Smooth muscle cell (in vitro differentiated cells): ENCODE results near the gene RHBDL1. TPM values are rescaled to one million over a fixed set of nuclear protein-coding genes. Genes with fewer than 3 reads are reported as not detected.

ENCODE experiments used
- DNase-seq: peaks from one replicate; lab custom pipeline; 2025; ENCODE audit not compliant: unreplicated experiment; lab: John Stamatoyannopoulos, UW
- H2AFZ ChIP-seq: fragments of 200-600 bp; sonication (generic); 2 replicates; pipeline ENCODE4 v1.6.0; 2016; ENCODE audit warnings: antibody characterized with exemption, low read depth, mild to moderate bottlenecking
- H3F3A ChIP-seq: fragments of 200-600 bp; sonication (generic); 2 replicates; pipeline ENCODE4 v1.6.0; 2017; ENCODE audit warnings: antibody characterized with exemption, low read depth
- H3K27ac ChIP-seq: fragments of 200-600 bp; sonication (generic); 2 replicates; pipeline ENCODE4 v1.5.1; 2016; ENCODE audit warnings: low read depth, mild to moderate bottlenecking
- H3K27me3 ChIP-seq: fragments of 200-600 bp; sonication (generic); 2 replicates; pipeline ENCODE4 v1.6.1; 2016; ENCODE audit warnings: low read depth, mild to moderate bottlenecking
- H3K36me3 ChIP-seq: fragments of 200-600 bp; sonication (generic); 2 replicates; pipeline ENCODE4 v1.5.1; 2016; ENCODE audit warnings: low read depth
- H3K4me1 ChIP-seq: fragments of 200-600 bp; sonication (generic); 2 replicates; pipeline ENCODE4 v1.5.1; 2016; ENCODE audit warnings: low read depth
- H3K4me2 ChIP-seq: fragments of 200-600 bp; sonication (generic); 2 replicates; pipeline ENCODE4 v1.6.0; 2016; ENCODE audit warnings: mild to moderate bottlenecking
- H3K4me3 ChIP-seq: fragments of 200-600 bp; sonication (generic); 2 replicates; pipeline ENCODE4 v1.5.1; 2016; ENCODE audit warnings: mild to moderate bottlenecking
- H3K79me2 ChIP-seq: fragments of 200-600 bp; sonication (generic); 2 replicates; pipeline ENCODE4 v1.6.0; 2016; ENCODE audit warnings: low read depth, mild to moderate bottlenecking
- H3K9ac ChIP-seq: fragments of 200-600 bp; sonication (generic); 2 replicates; pipeline ENCODE4 v1.6.0; 2016; ENCODE audit warnings: low read depth
- H3K9me3 ChIP-seq: fragments of 200-600 bp; sonication (generic); replicated peaks from 2 replicates; pipeline ENCODE4 v1.5.1; 2016; ENCODE audit warnings: low read depth
- H4K20me1 ChIP-seq: fragments of 200-600 bp; sonication (generic); 2 replicates; pipeline ENCODE4 v1.6.0; 2016; ENCODE audit warnings: low read depth
- CTCF ChIP-seq: fragments of 200-600 bp; sonication (generic); IDR thresholded peaks from 2 replicates; pipeline ENCODE4 v1.5.1; 2017; ENCODE audit warnings: borderline replicate concordance, mild to moderate bottlenecking, antibody characterized with exemption; ENCODE audit not compliant: insufficient read depth, poor library complexity, severe bottlenecking
- WGBS: methylation state at CpG from one replicate; pipeline ENCODE4 v1.1.7; 2016; ENCODE audit warnings: low lambda C conversion rate; 5-methylcytosine and 5-hydroxymethylcytosine counted together
- polyA plus RNA-seq: library from polyadenylated mRNA; unstranded; fragments of >200 nt; fragmentation: Nextera tagmentation; extraction: Ambion mirVana; gene quantifications from 2 replicates; pipeline ENCODE4 v1.2.1, GENCODE V29; 2016
- total RNA-seq: library from RNA; depleted of rRNA; stranded (reverse); fragments of >200 nt; gene quantifications from 2 replicates; pipeline ENCODE4 v1.2.3, GENCODE V29; 2014

Gene RHBDL1
- total and polyA plus RNA-seq, 2 experiments from 2014 or later: 2.7 to 3.7 TPM

GRCh38 chr16:642189-643049 lies 33.1 kb upstream of the RHBDL1 start:
- H3K79me2 ChIP-seq: peaks cover 10% of the 10 kb centered on the region
- H3K27ac ChIP-seq: no peak overlapping the region
- peak overlapping the region; percentile 83 for H3K4me3 ChIP-seq
- H3K9ac ChIP-seq: no peak overlapping the region
- H3K4me2 ChIP-seq: peak overlapping the region; percentile 97
- DNase-seq: no peak
- no peaks in the 10 kb centered on the region for H3K27me3 ChIP-seq
- TF ChIP-seq CTCF: no peak
- H3K4me1 ChIP-seq: peaks cover 15% of the 10 kb centered on the region
- H4K20me1 ChIP-seq: no peaks in the 10 kb centered on the region
- WGBS: 13% methylated on average over 46 of the region's 72 CpGs
- no peaks in the 10 kb centered on the region for H3K9me3 ChIP-seq
- no peaks in the 10 kb centered on the region for H3K36me3 ChIP-seq
- peaks cover 13% of the 10 kb centered on the region for H3F3A ChIP-seq
- H2AFZ ChIP-seq: no peak overlapping the region

- no peaks in the 10 kb centered on the region for H3K36me3 ChIP-seq
- H3K4me3 ChIP-seq: peak overlapping the region; percentile 83
- DNase-seq: no peak
- H2AFZ ChIP-seq: no peak overlapping the region
- peaks cover 10% of the 10 kb centered on the region for H3K79me2 ChIP-seq
- H3K4me1 ChIP-seq: peaks cover 9% of the 10 kb centered on the region
- WGBS: 92% methylated on average over 13 of the region's 13 CpGs
- no peak overlapping the region for H3K9ac ChIP-seq
- H3K27ac ChIP-seq: no peak overlapping the region
- no peaks in the 10 kb centered on the region for H3K9me3 ChIP-seq
- H3F3A ChIP-seq: peaks cover 13% of the 10 kb centered on the region
- H3K4me2 ChIP-seq: peak overlapping the region; percentile 97
- no peak for TF ChIP-seq CTCF
- no peaks in the 10 kb centered on the region for H4K20me1 ChIP-seq
- H3K27me3 ChIP-seq: no peaks in the 10 kb centered on the region
Measured at GRCh38 chr16:643050-643368, 32.5 kb upstream of the RHBDL1 start.

GRCh38 chr16:644556-644955 lies 30.9 kb upstream of the RHBDL1 start:
- no peak for DNase-seq
- Histone ChIP-seq H3K36me3 (no peaks in the 10 kb centered on the region), H3F3A (peaks cover 9% of the 10 kb centered on the region), H3K9ac (no peak overlapping the region), H3K4me2 (no peak overlapping the region), H3K4me3 (no peak overlapping the region), H3K9me3 (no peaks in the 10 kb centered on the region), H2AFZ (no peak overlapping the region), H4K20me1 (no peaks in the 10 kb centered on the region), H3K27ac (no peak overlapping the region), H3K27me3 (no peaks in the 10 kb centered on the region), H3K79me2 (peaks cover 14% of the 10 kb centered on the region), H3K4me1 (peaks cover 10% of the 10 kb centered on the region)
- 97% methylated on average over 12 of the region's 12 CpGs for WGBS
- no peak for TF ChIP-seq CTCF
